MG63 (cell line): ENCODE measurements around the gene LAMTOR2. TPM values are rescaled to one million over a fixed set of nuclear protein-coding genes. Genes with fewer than 3 reads are reported as not detected.

Source experiments
- DNase-seq: peaks from one replicate; pipeline ENCODE4 v3.0.0-alpha.2; 2020
- H3K27me3 ChIP-seq: fragments of 250-450 bp; sonication (Bioruptor Pico); 2 replicates; pipeline ENCODE4 v1.5.1; 2020; ENCODE audit warnings: mild to moderate bottlenecking, moderate library complexity
- H3K36me3 ChIP-seq: fragments of 250-450 bp; sonication (Bioruptor Pico); 2 replicates; pipeline ENCODE4 v1.5.1; 2020; ENCODE audit warnings: mild to moderate bottlenecking, moderate library complexity
- H3K4me3 ChIP-seq: fragments of 250-450 bp; sonication (Bioruptor Pico); 2 replicates; pipeline ENCODE4 v1.5.1; 2020; ENCODE audit warnings: mild to moderate bottlenecking, moderate library complexity
- H3K9me3 ChIP-seq: fragments of 250-450 bp; sonication (Bioruptor Pico); 2 replicates; pipeline ENCODE4 v1.5.1; 2020; ENCODE audit warnings: mild to moderate bottlenecking, moderate library complexity
- total RNA-seq: library from RNA; depleted of rRNA; stranded (reverse); fragments of >200 nt; shearing (Covaris generic); gene quantifications from 2 replicates; pipeline ENCODE4 v1.2.3, GENCODE V29; 2014; ENCODE audit warnings: low replicate concordance

Gene LAMTOR2
- total RNA-seq, 1 experiment from 2014 or later = 16.9 TPM

GRCh38 chr1:156081180-156081916 lies 26.8 kb downstream of the LAMTOR2 start:
- Histone ChIP-seq H3K9me3 (no peaks in the 10 kb centered on the region), H3K4me3 (peak overlapping the region; percentile 68), H3K36me3 (peaks cover 4% of the 10 kb centered on the region; the same call in 1 of the 2 replicates), H3K27me3 (no peaks in the 10 kb centered on the region)
- DNase-seq = no peak

DNA sequence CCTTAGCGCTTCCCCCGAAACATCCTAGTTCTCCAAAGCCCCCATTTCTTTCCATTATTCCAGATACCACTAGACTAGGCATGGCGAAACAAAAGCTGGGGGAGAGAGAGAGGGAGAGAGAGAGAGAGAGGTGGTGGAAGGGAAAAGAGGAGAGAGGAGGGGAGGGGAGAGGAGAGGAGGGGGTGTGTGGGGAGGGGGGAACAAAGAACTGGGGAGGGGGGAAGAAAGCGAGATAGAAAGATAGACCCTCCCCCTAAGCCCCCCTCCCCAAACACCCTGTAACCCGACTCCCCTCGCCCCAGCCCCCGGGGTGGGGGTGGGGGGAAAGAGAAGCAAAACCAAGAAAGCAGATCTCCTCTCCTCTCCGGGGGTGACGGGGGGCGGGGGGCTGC lies 27.3 kb downstream of the LAMTOR2 start:
- Histone ChIP-seq H3K9me3 (no peaks in the 10 kb centered on the region), H3K36me3 (peaks cover 4% of the 10 kb centered on the region; the same call in 1 of the 2 replicates), H3K27me3 (no peaks in the 10 kb centered on the region), H3K4me3 (peak overlapping the region; percentile 68)
- DNase-seq = no peak

DNA sequence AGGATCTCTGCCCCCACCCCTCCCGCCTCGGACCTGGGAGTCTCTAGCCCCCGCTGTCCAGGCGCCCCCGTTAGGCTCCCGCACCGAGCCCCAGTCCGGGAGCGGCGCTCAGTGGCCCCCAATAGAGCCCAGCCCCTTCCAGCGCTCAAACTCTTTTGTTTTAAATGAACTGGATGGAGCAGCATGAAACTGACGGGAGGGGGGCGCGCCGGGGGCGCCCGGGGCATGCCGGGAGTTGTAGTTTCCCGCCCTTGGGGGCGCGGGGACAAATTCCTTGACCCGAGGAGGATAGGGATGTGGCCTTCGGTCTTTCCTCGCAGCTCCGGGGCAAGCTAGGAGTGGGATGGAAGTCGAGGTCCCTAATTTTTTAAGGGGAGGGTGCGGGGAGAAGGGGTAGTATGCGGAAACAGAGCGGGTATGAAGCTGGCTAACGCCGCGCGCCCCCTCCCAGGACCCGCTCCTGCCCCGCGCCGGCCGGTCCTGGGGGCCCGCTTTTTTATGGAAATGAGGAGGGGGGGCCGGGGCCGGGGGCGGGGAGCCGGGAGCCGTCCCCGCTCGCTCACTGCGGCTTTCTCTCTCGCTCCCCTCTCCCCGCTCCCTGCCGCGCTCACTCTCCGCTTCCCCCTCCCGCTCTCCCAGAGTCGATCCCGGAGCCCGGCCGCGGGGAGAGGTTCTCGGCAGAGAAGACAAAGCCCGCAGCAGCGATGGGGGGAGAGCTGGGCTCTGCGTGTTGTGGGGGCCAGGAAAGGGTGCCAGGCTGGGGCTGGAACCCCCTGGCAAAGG lies 27.9 kb downstream of the LAMTOR2 start, which contains the start of gene MEX3A:
Gene MEX3A, minus strand, starts transcription at position 157 of the 783 bp plus-strand sequence. CDS start 467 bp downstream, outside the sequence.
- Histone ChIP-seq H3K36me3 (no peaks in the 10 kb centered on the region), H3K27me3 (no peaks in the 10 kb centered on the region), H3K9me3 (no peaks in the 10 kb centered on the region), H3K4me3 (peak within 1 kb of the TSS; percentile 68)
- DNase-seq = peak; percentile 83

- Histone ChIP-seq H3K27me3 (no peaks in the 10 kb centered on the region), H3K36me3 (no peaks in the 10 kb centered on the region), H3K4me3 (no peak overlapping the region; the same call in 1 of the 2 replicates), H3K9me3 (no peaks in the 10 kb centered on the region)
- DNase-seq = no peak
These were observed 29.5 kb downstream of the LAMTOR2 start for GRCh38 chr1:156083800-156084790.

- no peaks in the 10 kb centered on the region for H3K36me3 ChIP-seq
- H3K4me3 ChIP-seq = no peak overlapping the region
- H3K9me3 ChIP-seq = no peaks in the 10 kb centered on the region
- DNase-seq = no peak
- H3K27me3 ChIP-seq = no peaks in the 10 kb centered on the region
These were observed 31.7 kb downstream of the LAMTOR2 start for GRCh38 chr1:156086256-156086662.

DNA sequence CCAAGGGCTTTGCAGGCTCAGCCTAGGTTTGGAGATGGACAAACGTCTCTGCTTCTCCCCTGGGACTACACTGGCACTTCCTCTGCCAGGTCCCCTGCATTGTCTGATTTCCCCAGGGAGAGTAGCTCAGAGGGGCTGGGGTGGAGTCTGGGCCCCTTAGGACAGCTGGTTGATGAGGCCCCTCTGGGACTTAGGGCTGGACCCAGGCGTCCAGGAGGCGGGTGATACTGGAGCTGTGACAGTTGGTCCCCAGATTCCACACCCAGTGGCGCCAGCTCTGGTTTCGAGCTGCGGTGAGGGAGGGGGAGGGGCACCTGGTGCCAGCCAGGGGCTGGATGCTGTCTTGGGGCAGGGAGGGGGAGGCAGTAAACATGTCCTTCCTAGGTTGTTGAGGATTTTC lies 35.1 kb downstream of the LAMTOR2 start:
- DNase-seq = no peak
- no peaks in the 10 kb centered on the region for H3K9me3 ChIP-seq
- no peak overlapping the region for H3K4me3 ChIP-seq
- no peaks in the 10 kb centered on the region for H3K36me3 ChIP-seq
- no peaks in the 10 kb centered on the region for H3K27me3 ChIP-seq

GRCh38 chr1:156090138-156090839 lies 35.7 kb downstream of the LAMTOR2 start:
- no peaks in the 10 kb centered on the region for H3K36me3 ChIP-seq
- DNase-seq = no peak
- H3K4me3 ChIP-seq = no peak overlapping the region
- no peaks in the 10 kb centered on the region for H3K27me3 ChIP-seq
- H3K9me3 ChIP-seq = no peaks in the 10 kb centered on the region

GRCh38 chr1:156090840-156091188 lies 36.2 kb downstream of the LAMTOR2 start:
- no peaks in the 10 kb centered on the region for H3K36me3 ChIP-seq
- DNase-seq = peak; percentile 74
- no peak overlapping the region for H3K4me3 ChIP-seq
- H3K9me3 ChIP-seq = no peaks in the 10 kb centered on the region
- no peaks in the 10 kb centered on the region for H3K27me3 ChIP-seq

DNA sequence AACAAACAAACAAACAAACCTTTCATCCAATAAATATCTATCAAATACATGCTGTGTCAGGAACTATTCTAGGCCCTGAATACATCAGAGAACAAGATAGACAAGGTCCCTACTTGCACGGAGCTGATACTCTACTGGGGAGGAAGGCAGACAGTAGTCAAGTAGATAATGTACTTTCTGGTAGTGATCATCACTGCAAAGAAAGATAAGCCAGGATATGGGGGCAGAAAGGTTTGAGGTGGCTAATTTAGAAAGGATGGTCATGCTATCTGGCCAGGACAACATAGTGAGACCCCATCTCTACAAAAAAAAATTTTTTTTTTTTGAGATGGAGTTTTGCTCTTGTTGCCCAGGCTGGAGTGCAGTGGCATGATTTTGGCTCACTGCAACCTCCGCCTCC lies 37.0 kb downstream of the LAMTOR2 start:
- no peak for DNase-seq
- no peaks in the 10 kb centered on the region for H3K27me3 ChIP-seq
- H3K36me3 ChIP-seq = no peaks in the 10 kb centered on the region
- H3K4me3 ChIP-seq = no peak overlapping the region
- H3K9me3 ChIP-seq = no peaks in the 10 kb centered on the region

GRCh38 chr1:156095906-156096508 lies 41.4 kb downstream of the LAMTOR2 start:
- H3K36me3 ChIP-seq = no peaks in the 10 kb centered on the region; the same call in 1 of the 2 replicates
- H3K9me3 ChIP-seq = no peaks in the 10 kb centered on the region
- H3K4me3 ChIP-seq = no peak overlapping the region
- DNase-seq = no peak
- H3K27me3 ChIP-seq = no peaks in the 10 kb centered on the region

- Histone ChIP-seq H3K36me3 (no peaks in the 10 kb centered on the region; the same call in 1 of the 2 replicates), H3K4me3 (no peak overlapping the region), H3K9me3 (no peaks in the 10 kb centered on the region), H3K27me3 (no peaks in the 10 kb centered on the region)
- peak; percentile 91 for DNase-seq
These were observed 42.2 kb downstream of the LAMTOR2 start for GRCh38 chr1:156096640-156097391.

- Histone ChIP-seq H3K4me3 (no peak overlapping the region), H3K27me3 (no peaks in the 10 kb centered on the region), H3K9me3 (no peaks in the 10 kb centered on the region), H3K36me3 (no peaks in the 10 kb centered on the region; the same call in 1 of the 2 replicates)
- DNase-seq = no peak
These were observed 43.1 kb downstream of the LAMTOR2 start for GRCh38 chr1:156097499-156098178.

GRCh38 chr1:156098784-156099183 lies 44.2 kb downstream of the LAMTOR2 start:
- no peak for DNase-seq
- Histone ChIP-seq H3K36me3 (no peaks in the 10 kb centered on the region; the same call in 1 of the 2 replicates), H3K4me3 (no peak overlapping the region), H3K27me3 (no peaks in the 10 kb centered on the region), H3K9me3 (no peaks in the 10 kb centered on the region)

DNA sequence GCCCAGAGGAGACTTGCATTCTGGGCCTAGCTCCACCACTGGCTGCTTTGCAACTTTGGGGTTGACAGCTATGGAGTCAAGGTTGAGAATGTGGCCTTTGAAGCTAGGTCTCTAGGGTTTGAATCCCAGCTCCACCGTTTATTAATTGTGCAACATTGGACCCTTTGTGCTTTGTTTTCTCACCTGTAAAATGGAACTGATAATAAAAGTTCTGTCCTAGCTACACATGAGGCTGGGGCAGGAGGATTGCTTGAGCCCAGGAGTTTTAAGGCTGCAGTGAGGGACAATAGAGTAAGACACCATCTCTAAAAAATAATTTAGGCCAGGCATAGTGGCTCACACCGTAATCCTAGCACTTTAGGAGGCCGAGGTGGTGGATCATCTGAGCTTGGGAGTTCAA lies 44.7 kb downstream of the LAMTOR2 start:
- Histone ChIP-seq H3K9me3 (no peaks in the 10 kb centered on the region), H3K36me3 (no peaks in the 10 kb centered on the region; the same call in 1 of the 2 replicates), H3K4me3 (no peak overlapping the region), H3K27me3 (no peaks in the 10 kb centered on the region)
- DNase-seq = no peak
